HG02610 (cell line): ENCODE measurements around the gene SLC9A9.

ENCODE experiments used
- ATAC-seq: cut with Tn5 transposase; IDR thresholded peaks from one replicate; pipeline ENCODE4 v1.9.1; 2021; ENCODE audit warnings: mild to moderate bottlenecking, moderate library complexity; ENCODE audit not compliant: unreplicated experiment

Gene SLC9A9

DNA sequence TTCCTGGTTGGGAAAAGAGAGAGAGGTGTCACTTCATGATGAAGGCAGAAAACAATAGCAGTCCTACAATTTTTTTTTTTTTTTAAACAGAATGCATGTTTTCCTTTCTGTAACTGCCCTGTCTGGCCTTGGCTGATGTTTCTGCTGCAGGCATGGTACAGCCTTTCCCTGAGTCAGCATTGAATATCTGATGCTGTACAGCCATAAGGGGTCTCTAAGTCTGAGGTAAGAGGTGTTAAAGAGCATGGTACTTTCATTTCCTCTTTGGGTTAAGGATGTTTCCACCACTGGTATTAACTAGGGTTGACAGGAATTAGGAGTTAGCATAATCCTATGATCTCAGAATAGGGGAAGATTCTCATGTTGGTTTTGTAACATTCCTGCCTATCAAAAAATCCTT, 581.3 kb downstream of the SLC9A9 start:
- peak; percentile 65 for ATAC-seq

DNA sequence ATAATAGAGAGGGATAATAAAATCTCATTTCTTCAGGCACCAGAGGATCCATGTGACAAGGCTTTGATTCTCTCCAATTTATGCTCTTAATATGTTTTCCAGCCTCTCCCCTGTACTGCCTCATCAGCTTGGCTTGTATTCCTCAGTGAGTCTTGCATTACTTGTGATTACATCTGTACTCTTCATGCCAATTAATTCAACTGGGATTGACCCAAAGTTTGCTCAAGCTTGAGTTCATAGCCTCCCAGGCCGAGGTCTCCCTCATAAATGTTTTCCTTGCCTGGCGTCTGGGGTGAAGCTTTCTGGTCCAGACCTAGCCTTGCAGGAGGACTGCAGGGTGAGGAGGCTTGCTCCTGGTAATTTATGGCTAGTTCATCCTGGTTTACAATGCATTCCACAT, 581.8 kb downstream of the SLC9A9 start:
- no peak for ATAC-seq

DNA sequence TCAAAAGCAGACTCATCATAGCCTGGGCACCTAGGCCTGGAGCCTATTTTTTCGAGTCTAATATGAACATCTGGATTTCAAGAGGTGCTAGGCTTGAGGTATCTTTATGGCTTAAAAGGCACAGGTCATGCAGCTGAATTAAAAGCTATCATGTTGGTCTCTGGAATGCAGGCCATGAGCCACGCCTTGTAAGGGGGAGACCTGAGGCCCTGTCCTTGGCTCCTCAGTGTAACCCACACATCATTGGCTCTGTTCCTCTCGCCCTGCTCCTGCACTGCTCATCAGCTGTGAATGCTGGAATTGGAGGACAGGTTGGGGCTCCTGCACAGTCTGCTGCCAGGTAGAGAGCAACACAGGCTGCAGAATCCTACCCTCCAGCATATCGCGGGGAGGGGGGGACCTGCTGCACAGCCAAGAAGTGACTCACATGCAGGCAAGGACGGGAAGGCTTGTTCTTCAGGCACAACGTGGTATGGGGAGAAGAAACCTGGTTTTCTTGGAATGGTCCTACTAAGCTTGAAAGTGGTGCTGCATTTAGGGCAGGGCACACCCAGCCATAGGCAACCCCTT, 582.7 kb downstream of the SLC9A9 start:
- ATAC-seq, result no peak

DNA sequence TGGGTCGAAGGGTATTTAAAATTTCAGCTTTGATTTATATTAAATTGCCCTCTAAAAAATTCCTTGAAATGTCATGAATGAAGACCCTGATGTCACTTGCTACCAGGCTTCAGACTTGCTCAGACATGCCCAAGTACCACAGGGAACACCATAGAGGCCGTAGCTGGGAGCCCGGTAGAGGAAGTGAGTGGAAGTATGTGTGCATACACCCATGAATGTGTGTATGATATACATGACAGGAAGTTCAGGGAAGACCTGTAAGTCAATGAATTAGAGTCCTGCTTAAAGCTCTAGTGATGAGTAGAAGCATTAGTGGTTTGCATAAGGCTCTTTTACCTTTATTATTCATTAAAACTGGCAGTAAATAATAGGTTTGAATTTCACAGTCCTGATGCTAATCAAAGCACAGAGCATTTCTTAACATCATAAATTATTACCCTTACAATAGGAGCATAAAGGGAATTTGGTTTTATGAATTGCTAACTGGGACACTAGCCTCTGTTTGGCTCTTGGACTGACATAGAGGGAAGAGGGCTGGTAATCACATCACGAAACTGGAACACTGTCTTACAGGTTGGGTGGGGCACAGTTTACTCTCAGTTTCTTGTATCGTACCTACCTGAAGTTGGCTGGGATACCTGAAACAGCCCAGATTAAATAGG, 584.3 kb downstream of the SLC9A9 start:
- peak; percentile 88 for ATAC-seq

DNA sequence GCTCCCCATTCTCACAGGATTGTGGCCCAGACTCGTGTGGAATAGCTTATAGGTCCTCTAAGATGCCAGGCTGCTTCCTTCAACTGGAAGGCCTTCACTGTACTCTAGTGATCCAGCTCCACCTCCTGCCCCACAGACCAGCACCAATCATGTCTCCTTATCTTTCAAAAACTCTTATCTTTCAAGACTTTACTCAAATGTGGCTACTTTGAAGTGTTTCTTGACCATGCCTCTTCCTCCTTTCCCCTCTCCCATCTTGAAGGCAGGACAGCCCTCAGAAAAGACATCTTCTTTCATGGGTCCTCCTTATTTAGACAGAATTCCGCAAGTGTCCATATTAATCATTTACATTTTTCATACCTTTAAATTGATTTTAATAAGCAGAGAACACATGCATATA, 586.4 kb downstream of the SLC9A9 start:
- ATAC-seq, result no peak

DNA sequence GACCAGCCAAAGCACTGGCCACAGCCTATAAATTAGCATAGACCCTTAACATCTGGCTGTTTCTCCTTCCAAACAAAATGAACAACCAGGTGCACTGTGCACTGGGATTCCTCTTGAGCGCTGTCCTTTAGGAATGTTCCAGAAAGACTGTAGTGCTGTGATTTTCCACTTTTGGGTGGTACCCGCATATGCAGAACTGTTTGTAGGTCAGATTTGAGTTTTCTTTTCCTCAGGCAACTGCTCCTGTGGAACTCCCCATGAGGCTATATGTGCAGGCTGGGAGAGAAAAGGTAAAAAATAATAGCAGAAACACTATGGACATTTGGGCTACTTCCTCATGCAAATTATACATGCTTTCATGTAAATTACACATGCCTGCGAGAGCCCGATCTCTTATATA, 589.6 kb downstream of the SLC9A9 start:
- no peak for ATAC-seq

DNA sequence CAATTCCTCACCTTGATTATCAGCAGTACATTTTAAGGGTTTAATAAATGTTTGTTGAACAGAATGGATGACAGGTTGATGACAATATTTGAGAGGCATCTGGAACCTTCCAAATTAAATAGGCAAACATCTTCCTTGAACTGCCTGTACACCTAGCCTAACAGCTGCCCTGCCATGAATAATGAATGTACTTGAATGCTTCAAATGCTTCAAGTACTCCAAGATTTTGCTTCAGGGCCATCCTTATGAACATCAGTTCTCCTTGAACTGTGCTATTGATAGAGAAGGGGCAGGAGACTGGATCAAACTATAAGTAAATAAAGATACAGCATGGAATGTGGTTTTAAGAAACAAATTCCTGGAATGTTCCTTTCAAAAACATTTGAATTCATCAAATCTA, 591.9 kb downstream of the SLC9A9 start:
- no peak for ATAC-seq

DNA sequence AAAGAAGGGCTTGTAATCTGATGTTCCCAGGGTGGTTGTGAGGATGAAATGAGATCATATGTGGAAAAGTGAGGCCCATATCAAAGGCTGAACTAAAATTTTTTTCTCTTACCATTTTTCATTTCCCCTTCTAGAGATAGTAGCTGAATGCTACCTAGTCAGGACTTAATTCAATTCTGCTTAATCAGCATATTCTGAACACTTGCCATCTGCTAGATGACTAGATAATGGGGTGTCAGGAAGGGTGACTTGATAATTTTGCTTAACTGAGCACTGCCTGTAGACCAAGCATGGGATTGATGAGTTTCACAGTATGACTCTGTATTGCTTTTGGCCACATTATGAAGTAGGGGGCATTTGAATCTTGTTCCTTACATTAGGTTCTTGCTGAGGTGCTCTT, 592.5 kb downstream of the SLC9A9 start:
- no peak for ATAC-seq

DNA sequence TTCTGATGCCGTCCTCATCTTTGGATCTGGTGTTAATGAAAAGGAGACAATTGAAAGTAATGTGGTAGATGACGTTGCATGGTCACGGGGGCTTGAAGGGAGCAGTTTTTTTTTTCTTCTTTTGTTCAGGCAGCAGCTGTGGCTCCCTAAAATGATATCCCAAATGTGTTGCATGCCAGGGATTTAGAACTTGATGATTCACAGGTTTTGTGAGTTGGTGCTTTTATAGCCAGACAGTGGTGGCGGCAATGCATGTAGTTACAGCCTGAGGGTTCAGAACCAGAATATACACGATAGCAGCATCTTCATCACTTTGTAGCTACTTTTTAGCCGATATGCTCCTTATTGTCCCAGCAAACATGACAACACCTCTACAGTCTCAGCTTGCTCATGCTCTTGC, 595.3 kb downstream of the SLC9A9 start:
- no peak for ATAC-seq

DNA sequence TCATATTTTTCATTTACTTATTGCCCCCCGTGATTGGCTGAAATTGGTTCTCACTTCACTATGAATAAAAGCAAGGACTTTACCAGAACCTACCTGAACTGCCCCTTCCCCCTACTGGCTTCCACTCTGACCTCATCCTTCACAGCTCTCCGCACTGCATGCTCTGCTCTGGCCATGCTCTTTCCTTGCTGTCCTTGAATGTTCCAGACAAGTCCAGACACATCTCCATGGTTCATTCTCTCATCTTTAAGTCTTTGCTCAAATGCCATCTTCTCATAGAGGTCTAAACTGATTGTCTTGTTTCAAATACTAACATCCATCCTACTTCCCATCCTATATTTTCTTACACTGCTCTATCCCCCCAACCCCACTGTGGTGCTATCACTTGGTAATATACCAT, 599.3 kb downstream of the SLC9A9 start:
- ATAC-seq, result no peak

DNA sequence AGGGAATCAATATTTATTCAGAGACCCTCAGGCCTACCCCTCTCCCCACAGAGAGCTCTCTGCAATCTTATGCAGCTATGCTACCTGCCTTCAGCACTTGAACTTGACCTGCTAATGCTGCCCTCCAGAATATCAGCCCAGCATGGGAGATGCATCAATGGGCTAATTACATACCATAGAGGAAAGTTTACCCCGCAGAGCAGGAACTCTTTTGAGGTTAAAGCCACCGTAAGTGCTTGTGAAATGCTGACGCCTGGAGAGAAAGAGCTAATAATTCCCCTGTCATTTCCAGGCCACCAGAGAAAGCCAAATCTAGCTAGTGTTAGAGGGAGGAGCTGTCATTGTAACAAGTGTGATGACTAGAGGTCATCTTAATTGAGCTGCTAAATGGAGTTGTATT, 601.2 kb downstream of the SLC9A9 start:
- no peak for ATAC-seq

DNA sequence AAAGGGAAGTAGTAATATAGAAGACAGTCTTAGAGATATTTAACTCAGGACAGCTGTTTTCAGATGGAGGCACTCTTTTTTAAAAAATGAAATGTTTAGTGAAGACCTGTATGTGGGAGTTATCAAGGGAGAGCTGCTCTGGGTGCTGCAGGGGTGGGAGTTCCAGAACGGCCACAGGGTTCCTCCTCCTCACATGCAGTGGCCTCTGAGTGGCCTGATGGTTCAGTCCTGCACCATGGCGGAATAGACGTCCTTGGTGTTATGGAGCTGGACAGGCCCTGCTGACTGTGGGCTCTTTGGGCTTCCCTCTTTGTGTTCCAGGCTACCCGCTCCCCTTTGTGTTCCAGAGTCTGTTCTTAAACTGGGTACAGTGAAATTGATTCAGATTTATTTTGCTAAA, 602.6 kb downstream of the SLC9A9 start:
- no peak for ATAC-seq

DNA sequence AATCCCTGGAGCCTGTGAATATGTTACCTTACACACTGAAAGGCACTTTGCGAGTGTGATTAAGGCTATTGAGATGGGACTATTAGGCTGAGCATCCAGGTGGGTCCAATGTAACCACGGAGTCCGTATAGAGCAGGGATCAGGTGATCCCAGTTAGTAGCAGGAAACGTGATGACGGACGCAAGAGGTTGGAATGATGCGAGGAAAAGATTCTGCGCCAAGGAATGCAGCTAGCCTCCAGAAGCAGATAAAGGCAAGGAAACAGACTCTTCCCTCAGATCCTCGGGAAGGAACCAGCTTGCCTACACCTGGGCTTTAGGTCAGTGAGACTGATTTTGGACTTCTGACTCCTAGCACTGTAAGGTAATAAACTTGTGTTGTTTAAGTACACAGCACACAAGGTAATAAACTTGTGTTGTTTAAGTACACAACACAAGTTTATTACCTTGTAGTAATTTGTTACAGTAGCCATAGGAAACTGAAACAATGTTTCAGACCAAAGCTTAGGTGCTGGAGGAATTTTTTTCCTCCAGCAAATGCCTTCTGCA, 603.7 kb downstream of the SLC9A9 start:
- no peak for ATAC-seq

DNA sequence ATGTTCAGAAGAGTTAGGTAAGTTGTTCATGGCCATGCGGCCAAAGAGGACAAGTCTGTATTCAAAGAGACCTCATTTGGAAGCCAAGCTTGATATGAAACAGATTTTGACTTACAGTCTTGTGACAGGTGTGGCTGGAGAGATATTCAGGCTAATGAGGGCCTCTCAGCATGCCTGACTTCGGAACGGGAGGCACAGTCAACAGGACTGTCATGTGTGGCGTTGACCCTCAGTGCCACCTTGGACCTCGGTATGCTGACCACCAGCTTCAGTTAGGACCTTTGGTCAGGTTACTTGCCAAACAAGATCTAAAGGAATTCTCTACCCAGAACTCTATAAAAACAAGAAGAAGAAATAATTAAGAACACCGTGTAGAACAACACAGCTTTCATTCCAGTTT, 604.6 kb downstream of the SLC9A9 start:
- no peak for ATAC-seq

DNA sequence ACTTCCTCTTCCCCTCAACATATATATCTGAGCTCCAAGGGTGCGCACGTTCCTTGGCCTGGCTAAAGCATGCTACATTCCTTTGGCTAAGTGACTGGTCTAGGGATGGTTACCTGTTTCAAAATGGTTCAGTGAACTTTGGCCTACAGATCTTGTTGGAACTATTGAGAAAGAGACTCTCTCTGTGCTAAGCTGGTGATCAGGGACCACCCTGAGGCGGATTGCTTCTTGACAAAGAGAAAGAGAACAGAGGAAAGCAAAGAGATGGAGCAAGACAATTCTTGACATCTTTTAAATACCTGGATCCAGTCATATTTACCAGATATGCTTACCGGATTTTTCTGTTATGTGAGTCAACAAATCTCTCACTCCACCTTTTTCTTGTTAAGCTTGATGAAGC, 605.6 kb downstream of the SLC9A9 start:
- ATAC-seq, result no peak

DNA sequence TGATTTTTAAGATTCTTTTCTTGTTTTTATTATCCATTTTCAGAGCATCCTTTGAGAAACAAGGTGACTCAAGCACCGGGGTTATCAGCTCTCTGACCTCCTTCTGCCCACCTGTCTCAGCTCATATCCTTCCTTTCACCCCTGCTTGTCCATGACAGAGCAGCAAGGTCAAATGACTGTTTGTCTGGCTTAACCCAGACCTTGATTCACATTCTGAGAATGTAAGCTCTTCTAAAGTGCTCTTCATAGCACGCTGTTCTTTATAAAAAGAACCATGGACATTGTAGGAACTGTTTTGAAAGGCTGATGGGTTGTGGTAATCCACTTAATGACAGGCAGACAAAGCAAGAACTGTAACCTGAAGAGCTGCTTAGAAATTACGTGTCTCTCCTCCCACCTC, 606.2 kb downstream of the SLC9A9 start:
- no peak for ATAC-seq

DNA sequence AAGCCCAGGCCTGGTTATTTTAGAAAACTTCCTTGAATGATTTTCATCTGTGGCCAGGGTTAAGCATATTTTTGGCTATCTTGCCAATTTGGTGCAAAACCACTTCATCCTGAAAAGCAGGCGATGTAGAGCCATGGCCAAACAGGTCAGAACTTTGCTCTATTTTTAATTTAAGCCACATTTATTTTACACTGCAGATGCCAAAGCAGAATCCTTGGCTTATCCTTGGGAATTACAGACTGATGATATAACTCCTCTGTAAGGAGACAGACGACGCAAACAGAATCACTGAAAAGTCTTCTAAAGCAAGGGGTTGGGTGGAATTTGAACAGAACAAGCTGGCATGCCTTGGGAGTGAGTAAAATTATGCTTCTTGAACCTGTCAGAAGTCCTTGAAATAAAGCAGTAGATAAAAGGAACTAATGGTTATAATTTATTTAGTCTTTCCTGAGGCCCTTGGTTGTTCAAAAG, 606.8 kb downstream of the SLC9A9 start:
- no peak for ATAC-seq

DNA sequence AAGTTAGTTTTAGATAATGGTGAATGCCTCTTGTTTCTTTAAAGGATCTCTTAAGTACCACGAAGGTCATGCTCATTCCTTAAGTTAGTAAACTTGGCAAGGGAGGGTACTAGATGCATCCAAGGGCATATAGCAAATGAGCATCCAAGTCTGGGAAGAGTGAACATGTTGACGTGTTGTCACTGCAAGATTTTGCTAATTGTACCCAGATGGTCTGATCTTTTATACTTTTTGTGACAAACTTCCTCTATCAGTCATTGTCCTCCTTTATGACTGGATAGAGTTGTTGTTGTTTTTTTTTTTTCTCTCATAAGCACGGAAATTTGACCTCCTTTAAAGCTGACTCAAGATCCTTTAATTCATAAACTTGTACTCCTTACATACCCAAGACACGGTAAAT, 607.4 kb downstream of the SLC9A9 start:
- no peak for ATAC-seq

DNA sequence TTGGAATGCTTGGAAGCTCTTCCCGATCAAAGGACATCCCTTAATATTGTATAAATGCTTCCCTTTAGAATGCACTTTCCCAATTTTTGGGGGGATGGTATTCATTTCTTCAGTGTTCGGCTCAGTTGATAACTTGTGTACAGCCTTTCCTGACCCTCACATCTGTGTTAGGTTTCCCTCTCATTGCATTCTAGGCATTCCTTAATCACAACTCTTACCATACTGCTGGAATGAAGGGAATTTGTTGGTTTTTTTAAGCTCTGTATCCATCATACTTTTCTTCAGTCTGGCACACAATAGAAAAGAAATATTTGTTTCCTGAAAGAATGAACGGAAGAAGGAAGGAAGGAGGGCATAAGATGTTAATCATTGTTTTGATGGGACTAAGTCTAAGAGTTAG, 609.2 kb downstream of the SLC9A9 start:
- ATAC-seq, result no peak

DNA sequence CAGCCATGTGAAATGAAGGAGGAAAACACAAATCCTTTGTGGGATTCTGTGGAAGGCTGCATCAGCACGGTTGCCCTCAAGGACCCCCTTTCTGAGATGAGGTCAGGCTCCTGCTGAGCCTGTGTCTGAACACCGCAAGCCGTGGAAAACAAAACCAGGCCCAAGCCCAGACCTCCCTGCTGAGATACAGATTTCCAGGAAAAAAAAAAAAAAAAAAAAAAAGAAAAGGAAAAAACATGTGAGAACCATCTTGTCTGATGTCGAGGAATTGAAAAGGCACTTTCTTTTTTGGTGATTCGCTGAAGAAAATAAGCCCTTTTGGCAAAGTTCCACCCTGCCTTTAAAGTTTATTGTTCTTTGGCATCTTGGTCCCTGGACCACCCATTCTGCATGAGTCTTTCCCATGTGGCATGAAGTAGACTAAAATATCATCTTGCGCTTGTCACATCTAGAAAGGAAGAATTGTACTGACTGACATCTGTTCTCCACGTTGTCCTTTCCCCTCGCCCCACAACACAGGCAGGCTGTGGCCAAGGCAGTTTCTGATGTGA, 611.1 kb downstream of the SLC9A9 start:
- ATAC-seq, result no peak

DNA sequence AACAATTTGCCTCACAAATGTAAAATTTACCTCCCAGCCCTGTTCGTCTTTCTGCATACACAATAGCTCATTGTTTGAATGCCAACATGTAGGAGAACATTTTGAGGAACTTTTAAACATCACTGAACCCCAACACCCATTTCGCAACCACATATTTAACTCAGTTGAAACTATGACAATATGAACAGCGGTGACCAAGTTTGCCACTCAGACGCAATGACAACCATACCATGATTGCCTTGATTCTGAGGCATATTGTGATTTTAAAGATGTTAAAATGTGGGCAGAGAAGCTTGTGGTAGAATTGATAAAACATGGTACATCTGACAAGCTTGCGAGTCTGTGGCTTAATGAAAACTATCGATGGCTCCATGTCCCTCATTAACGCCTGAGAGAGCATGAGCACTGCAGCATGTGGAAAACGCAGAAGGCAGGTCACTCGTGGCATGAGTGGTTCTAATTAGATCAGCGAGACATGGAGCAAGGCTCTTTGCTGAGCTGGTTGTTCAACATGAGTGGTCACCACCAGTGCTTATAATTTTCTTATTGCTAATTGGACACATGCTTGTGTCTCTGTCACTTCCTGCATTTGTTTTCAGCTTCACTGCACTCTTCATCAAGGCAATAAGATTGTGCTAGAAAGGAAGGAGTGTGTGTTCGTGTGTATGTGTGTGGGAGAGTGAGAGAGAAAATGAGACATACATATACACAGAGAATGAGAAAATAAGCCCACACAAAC, 611.9 kb downstream of the SLC9A9 start:
- ATAC-seq, result no peak
